Thoracic aorta (tissue), 2 donors: ENCODE data around the gene DLL4. TPM values are rescaled to one million over a fixed set of nuclear protein-coding genes. Genes with fewer than 3 reads are reported as not detected.

ENCODE experiments used
- ATAC-seq: fragments of 150-250 bp; one replicate; pipeline ENCODE4 v1.8.0; 2017; ENCODE audit warnings: low read depth; ENCODE audit not compliant: insufficient number of reproducible peaks, low FRiP score
- DNase-seq: peaks from one replicate; pipeline ENCODE4 v3.0.0-alpha.2; 2020; ENCODE audit warnings: low spot score
- H3K27ac ChIP-seq, 2 donors: fragments of 200-600 bp; sonication (generic); 1 replicate in 1 of 2; 2 replicates in 1 of 2; pipeline ENCODE4 v1.5.1; 2016; ENCODE audit warnings: mild to moderate bottlenecking in 2 of 2, moderate library complexity in 2 of 2
- H3K27me3 ChIP-seq: fragments of 200-600 bp; sonication (generic); replicated peaks from 2 replicates; pipeline ENCODE4 v1.6.0; 2016; ENCODE audit warnings: mild to moderate bottlenecking; ENCODE audit not compliant: insufficient read depth
- H3K36me3 ChIP-seq: fragments of 200-600 bp; sonication (generic); one replicate; pipeline ENCODE4 v1.5.1; 2016
- H3K4me1 ChIP-seq, 2 donors: fragments of 200-600 bp; sonication (generic); 1 replicate in 1 of 2; 2 replicates in 1 of 2; pipeline versions ENCODE4 v1.5.1 to v1.6.0; 2016; ENCODE audit warnings: low read depth in 2 of 2, mild to moderate bottlenecking in 1 of 2; ENCODE audit not compliant: control insufficient read depth in 1 of 2
- H3K4me3 ChIP-seq: fragments of 200-600 bp; sonication (generic); 2 replicates; pipeline ENCODE4 v1.5.1; 2016; ENCODE audit warnings: mild to moderate bottlenecking
- H3K9me3 ChIP-seq: fragments of 200-600 bp; sonication (generic); 2 replicates; pipeline ENCODE4 v1.5.1; 2016
- CTCF ChIP-seq: fragments of 200-600 bp; sonication (generic); IDR thresholded peaks from one replicate; pipeline ENCODE4 v1.5.1; 2019; ENCODE audit warnings: antibody characterized with exemption
- total RNA-seq, 2 donors: library from RNA; depleted of rRNA; stranded (reverse); fragments of >200 nt; gene quantifications; one replicate each; pipeline versions ENCODE4 v1.1.0 to v1.2.3, GENCODE V29; 2016

Gene DLL4
- total RNA-seq, 2 donors from 2014 or later: 6.2 to 13.0 TPM

- DNase-seq (no peak), ATAC-seq (no peak)
Measured at GRCh38 chr15:40963201-40963600, 34.1 kb downstream of the DLL4 start.

GRCh38 chr15:40964006-40964405 is 34.9 kb downstream of the DLL4 start:
- Histone ChIP-seq H3K27me3 (no peaks in the 10 kb centered on the region), H3K4me3 (no peak overlapping the region), H3K36me3 (no peaks in the 10 kb centered on the region), H3K9me3 (no peaks in the 10 kb centered on the region), H3K4me1 (peaks cover 0 to 5% of the 10 kb centered on the region in 2 donors), H3K27ac (no peak overlapping the region)
- DNase-seq (no peak), ATAC-seq (no peak)
- no peak for TF ChIP-seq CTCF

More at GRCh38 chr15:40963201-40963600, 34.1 kb downstream of the DLL4 start:
- H3K27me3 ChIP-seq: no peaks in the 10 kb centered on the region
- peaks cover 0 to 11% of the 10 kb centered on the region in 2 donors for H3K4me1 ChIP-seq
- H3K9me3 ChIP-seq: no peaks in the 10 kb centered on the region
- no peaks in the 10 kb centered on the region for H3K36me3 ChIP-seq
- TF ChIP-seq CTCF: no peak
- H3K27ac ChIP-seq: no peak overlapping the region
- H3K4me3 ChIP-seq: no peak overlapping the region

- no peak for ATAC-seq
- TF ChIP-seq CTCF: no peak
- Histone ChIP-seq H3K27ac (no peak overlapping the region), H3K4me3 (no peak overlapping the region), H3K36me3 (no peaks in the 10 kb centered on the region), H3K4me1 (peaks cover 0 to 5% of the 10 kb centered on the region in 2 donors), H3K27me3 (no peaks in the 10 kb centered on the region), H3K9me3 (no peaks in the 10 kb centered on the region)
- no peak for DNase-seq
Measured at GRCh38 chr15:40964634-40965033, 35.5 kb downstream of the DLL4 start.

GRCh38 chr15:40968290-40969085 is 39.3 kb downstream of the DLL4 start:
- DNase-seq (no peak), ATAC-seq (no peak)
- H3K4me1 ChIP-seq: peaks cover 0 to 5% of the 10 kb centered on the region in 2 donors
- H3K9me3 ChIP-seq: no peaks in the 10 kb centered on the region
- H3K36me3 ChIP-seq: no peaks in the 10 kb centered on the region
- no peak overlapping the region for H3K4me3 ChIP-seq
- TF ChIP-seq CTCF: no peak
- no peaks in the 10 kb centered on the region for H3K27me3 ChIP-seq
- H3K27ac ChIP-seq: no peak overlapping the region

GRCh38 chr15:40969363-40969762 is 40.2 kb downstream of the DLL4 start:
- no peak for TF ChIP-seq CTCF
- no peak overlapping the region for H3K27ac ChIP-seq
- no peaks in the 10 kb centered on the region for H3K36me3 ChIP-seq
- H3K4me3 ChIP-seq: no peak overlapping the region
- no peak for DNase-seq
- no peaks in the 10 kb centered on the region for H3K9me3 ChIP-seq
- no peaks in the 10 kb centered on the region for H3K27me3 ChIP-seq
- no peak for ATAC-seq
- H3K4me1 ChIP-seq: peaks cover 0 to 5% of the 10 kb centered on the region in 2 donors
